ENCODE results near the gene PRKCQ.

The PRKCQ gene

GRCh38 chr10:6563731-6564130 is 16.3 kb downstream of the PRKCQ start:
- no peak for DNase-seq (ENCODE audit: low read depth)
- TF ChIP-seq CTCF (conservative IDR thresholded peaks at IDR 0.05; ENCODE audit: low read depth, low read length): no peak
- no peak overlapping the region for H3K4me3 ChIP-seq (ENCODE audit: low read length)

GRCh38 chr10:6563075-6563474 is 17.0 kb downstream of the PRKCQ start:
- no peak for TF ChIP-seq CTCF (conservative IDR thresholded peaks at IDR 0.05; ENCODE audit: low read depth, low read length)
- no peak for DNase-seq (ENCODE audit: low read depth)
- no peak overlapping the region for H3K4me3 ChIP-seq (ENCODE audit: low read length)

- TF ChIP-seq CTCF (conservative IDR thresholded peaks at IDR 0.05; ENCODE audit: low read depth, low read length): no peak
- peak; percentile 29 for DNase-seq (ENCODE audit: low read depth)
- H3K4me3 ChIP-seq (ENCODE audit: low read length): no peak overlapping the region
These were observed 17.9 kb downstream of the PRKCQ start for GRCh38 chr10:6562221-6562620.

GRCh38 chr10:6561552-6561951 is 18.5 kb downstream of the PRKCQ start:
- no peak overlapping the region for H3K4me3 ChIP-seq (ENCODE audit: low read length)
- TF ChIP-seq CTCF (conservative IDR thresholded peaks at IDR 0.05; ENCODE audit: low read depth, low read length): no peak
- DNase-seq (ENCODE audit: low read depth): peak; percentile 30

- H3K4me3 ChIP-seq (ENCODE audit: low read length): no peak overlapping the region
- no peak for DNase-seq (ENCODE audit: low read depth)
- no peak for TF ChIP-seq CTCF (conservative IDR thresholded peaks at IDR 0.05; ENCODE audit: low read depth, low read length)
These were observed 21.2 kb downstream of the PRKCQ start for GRCh38 chr10:6558759-6559461.

- DNase-seq (ENCODE audit: low read depth): no peak
- no peak for TF ChIP-seq CTCF (conservative IDR thresholded peaks at IDR 0.05; ENCODE audit: low read depth, low read length)
- no peak overlapping the region for H3K4me3 ChIP-seq (ENCODE audit: low read length)
These were observed 21.8 kb downstream of the PRKCQ start for GRCh38 chr10:6558272-6558671.

GRCh38 chr10:6553937-6554336 is 26.1 kb downstream of the PRKCQ start:
- no peak for TF ChIP-seq CTCF (conservative IDR thresholded peaks at IDR 0.05; ENCODE audit: low read depth, low read length)
- no peak for DNase-seq (ENCODE audit: low read depth)
- no peak overlapping the region for H3K4me3 ChIP-seq (ENCODE audit: low read length)

Data from retinal pigment epithelial cell (primary cell).